BJ (cell line): ENCODE results near the gene PCDHGA11. TPM values are rescaled to one million over a fixed set of nuclear protein-coding genes. Genes with fewer than 3 reads are reported as not detected.

ENCODE experiments used
- CTCF ChIA-PET: fragments of 350-600 bp; formaldehyde crosslinking; extraction: SDS; loops from one replicate; lab custom pipeline; 2021; ENCODE audit warnings: antibody characterized with exemption, inconsistent platforms; lab: Yijun Ruan, JAX
- POLR2A ChIA-PET: fragments of 300-600 bp; sonication (Branson Sonifier 250); formaldehyde crosslinking; extraction: SDS; loops from one replicate; lab custom pipeline; 2021; ENCODE audit warnings: antibody characterized with exemption; lab: Charles Lee
- DNase-seq: peaks from one replicate; pipeline ENCODE4 v3.0.0-alpha.2; 2011; ENCODE audit warnings: low read depth
- H3K27me3 ChIP-seq: 2 replicates; pipeline ENCODE4 v1.6.0; 2011; ENCODE audit warnings: low read length; ENCODE audit not compliant: control insufficient read depth, insufficient read depth
- H3K36me3 ChIP-seq: 2 replicates; pipeline ENCODE4 v1.5.1; 2011; ENCODE audit warnings: low read length; ENCODE audit not compliant: control insufficient read depth, insufficient read depth
- H3K4me3 ChIP-seq: 2 replicates; pipeline ENCODE4 v1.5.1; 2011; ENCODE audit warnings: low read depth, mild to moderate bottlenecking, control low read depth, low read length
- polyA plus RNA-seq: library from polyadenylated mRNA; depleted of rRNA; stranded (reverse); fragments of >200 nt; gene quantifications from 2 replicates; pipeline ENCODE4 v1.2.3, GENCODE V29; 2011; rRNA removed
- TF ChIP-seq, protein P1 (sequence below): IDR thresholded peaks from 2 replicates; pipeline ENCODE4 v1.5.1; 2011; ENCODE audit warnings: low read depth, mild to moderate bottlenecking, control low read depth, inconsistent platforms, low read length, moderate library complexity; ENCODE audit not compliant: insufficient read depth

The PCDHGA11 gene
- polyA plus RNA-seq, 1 experiment, result 7.4 TPM

DNA sequence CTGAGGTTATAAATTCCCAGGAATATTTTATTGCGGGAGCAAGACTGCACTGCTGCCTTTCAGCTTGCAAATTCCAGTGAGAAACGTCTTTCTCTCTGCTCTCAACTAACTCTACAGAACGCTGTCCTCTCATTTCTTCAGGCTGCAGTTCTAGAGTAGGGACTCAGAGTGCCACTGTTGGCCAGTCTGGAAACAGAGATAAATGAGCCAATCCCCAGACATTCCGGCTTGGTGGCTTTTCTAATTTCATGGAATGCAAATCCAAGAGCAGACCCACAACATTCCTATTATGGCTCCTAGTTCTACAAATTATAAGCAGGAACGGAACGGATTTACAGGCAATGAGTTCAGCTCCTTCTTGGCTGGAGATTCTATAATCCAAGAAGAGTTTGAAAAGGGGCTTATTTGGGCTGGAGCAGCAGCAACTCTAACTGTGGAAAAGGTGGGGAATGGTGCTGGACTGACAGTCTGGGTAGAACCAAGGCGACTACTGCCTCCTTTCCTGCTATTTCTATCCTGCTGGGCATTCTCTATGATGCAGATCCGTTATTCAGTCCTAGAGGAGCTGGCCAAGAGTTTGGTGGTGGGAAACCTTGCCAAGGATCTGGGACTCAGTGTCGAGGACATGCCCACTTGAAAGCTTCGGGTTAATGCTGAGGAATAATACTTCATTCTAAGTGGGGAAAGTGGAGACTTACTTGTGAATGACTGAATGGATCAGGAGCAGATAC lies 18.7 kb downstream of the PCDHGA11 start:
- ChIA-PET CTCF (interaction anchor here (0.7 to 2.1 kb wide), 9 partner anchors 9 to 125 kb away, joined by 3 to 10 read pairs (median 4); partner anchors contain the start of genes PCDHGA12, PCDHGB7 and PCDHGC3), POLR2A (no interaction called here)
- DNase-seq, result no peak
- peaks cover 3% of the 10 kb centered on the region; the same call in 1 of the 2 replicates for H3K36me3 ChIP-seq
- H3K27me3 ChIP-seq, result no peaks in the 10 kb centered on the region
- TF ChIP-seq, protein P1, sequence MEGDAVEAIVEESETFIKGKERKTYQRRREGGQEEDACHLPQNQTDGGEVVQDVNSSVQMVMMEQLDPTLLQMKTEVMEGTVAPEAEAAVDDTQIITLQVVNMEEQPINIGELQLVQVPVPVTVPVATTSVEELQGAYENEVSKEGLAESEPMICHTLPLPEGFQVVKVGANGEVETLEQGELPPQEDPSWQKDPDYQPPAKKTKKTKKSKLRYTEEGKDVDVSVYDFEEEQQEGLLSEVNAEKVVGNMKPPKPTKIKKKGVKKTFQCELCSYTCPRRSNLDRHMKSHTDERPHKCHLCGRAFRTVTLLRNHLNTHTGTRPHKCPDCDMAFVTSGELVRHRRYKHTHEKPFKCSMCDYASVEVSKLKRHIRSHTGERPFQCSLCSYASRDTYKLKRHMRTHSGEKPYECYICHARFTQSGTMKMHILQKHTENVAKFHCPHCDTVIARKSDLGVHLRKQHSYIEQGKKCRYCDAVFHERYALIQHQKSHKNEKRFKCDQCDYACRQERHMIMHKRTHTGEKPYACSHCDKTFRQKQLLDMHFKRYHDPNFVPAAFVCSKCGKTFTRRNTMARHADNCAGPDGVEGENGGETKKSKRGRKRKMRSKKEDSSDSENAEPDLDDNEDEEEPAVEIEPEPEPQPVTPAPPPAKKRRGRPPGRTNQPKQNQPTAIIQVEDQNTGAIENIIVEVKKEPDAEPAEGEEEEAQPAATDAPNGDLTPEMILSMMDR, result no peak
- H3K4me3 ChIP-seq, result no peak overlapping the region

DNA sequence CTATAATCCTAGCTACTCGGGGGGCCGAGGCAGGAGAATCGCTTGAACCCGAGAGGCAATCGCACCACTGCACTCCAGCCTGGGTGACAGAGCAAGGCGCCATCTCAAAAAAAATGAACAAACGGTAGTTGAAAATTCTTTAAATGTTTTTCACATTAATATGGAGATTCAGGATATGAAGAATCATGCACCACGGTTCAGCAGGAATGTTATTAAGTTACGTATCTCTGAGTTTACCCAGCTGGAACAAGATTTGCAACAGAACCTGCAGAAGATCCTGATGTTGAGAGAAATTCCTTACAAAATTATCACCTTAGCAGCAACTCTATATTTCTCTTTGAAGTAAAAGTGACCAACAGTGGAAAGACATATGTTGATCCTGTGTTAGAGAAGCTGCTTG lies 19.5 kb downstream of the PCDHGA11 start:
- no peak for DNase-seq
- CTCF ChIA-PET, result interaction anchor here (0.7 to 2.1 kb wide), 7 partner anchors 10 to 124 kb away, joined by 3 to 10 read pairs (median 4); partner anchors contain the start of genes PCDHGA12 and PCDHGC3
- POLR2A ChIA-PET, result no interaction called here
- no peaks in the 10 kb centered on the region for H3K27me3 ChIP-seq
- TF ChIP-seq, protein P1, result no peak
- H3K36me3 ChIP-seq, result peaks cover 3% of the 10 kb centered on the region; the same call in 1 of the 2 replicates
- H3K4me3 ChIP-seq, result no peak overlapping the region

DNA sequence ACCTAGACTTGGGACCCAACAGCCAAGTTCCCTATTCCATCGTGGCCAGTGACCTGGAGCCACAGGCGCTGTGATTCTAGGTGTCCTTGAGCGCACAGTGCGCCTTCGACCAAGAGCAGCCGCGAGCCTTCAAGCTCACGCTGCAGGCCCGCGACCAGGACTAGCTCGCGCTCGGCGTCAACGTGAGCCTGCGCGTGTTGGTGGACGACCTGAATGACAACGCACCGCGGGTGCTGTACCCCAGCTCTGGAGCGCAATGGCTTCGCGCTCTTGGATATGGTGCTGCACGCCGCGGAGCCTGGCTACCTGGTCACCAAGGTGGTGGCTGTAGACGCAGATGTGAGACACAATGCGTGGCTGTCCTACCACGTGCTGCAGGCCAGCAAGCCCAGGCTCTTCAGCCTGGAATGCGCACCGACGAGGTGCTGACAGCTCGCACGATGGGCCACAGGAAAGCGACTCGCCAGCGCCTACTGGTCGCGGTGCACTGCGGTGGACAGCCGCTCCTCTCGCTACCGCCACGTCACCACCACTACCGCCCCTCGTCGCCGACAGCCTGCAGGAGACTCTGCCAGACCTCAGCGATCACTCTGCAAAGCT lies 20.8 kb downstream of the PCDHGA11 start:
- TF ChIP-seq, protein P1, result no peak
- ChIA-PET CTCF (interaction anchor here (0.5 to 2.7 kb wide), 3 partner anchors 24 to 245 kb away, joined by 3 to 9 read pairs (median 3); partner anchors contain the start of gene PCDHGB7), POLR2A (no interaction called here)

DNA sequence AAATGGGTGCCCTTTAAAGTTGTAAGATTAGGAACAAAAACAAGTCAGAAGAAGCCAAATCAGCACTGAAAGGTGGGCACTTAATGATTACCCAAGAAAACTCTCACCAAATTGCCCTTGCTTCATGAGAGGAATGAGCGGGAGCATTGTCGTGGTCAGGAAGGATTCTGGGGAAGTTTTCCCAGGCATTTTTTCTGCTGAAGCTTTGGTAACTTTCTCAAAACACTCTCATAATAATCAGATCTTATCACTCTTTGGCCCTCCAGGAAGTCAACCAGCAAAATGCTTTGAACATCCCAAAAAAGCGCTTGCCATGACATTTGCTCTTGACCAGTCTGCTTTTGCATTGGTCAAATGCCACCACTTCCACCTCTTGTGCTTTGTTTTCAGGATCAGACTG lies 44.5 kb downstream of the PCDHGA11 start:
- DNase-seq, result no peak
- H3K36me3 ChIP-seq, result no peaks in the 10 kb centered on the region
- ChIA-PET CTCF (interaction anchor here (1.0 to 2.3 kb wide), 4 partner anchors 10 to 92 kb away, joined by 3 to 9 read pairs (median 6); partner anchors contain the start of genes PCDHGB7 and PCDHGC3), POLR2A (interaction anchor here (0.6 kb wide), 1 partner anchor 10 kb away, joined by 3 read pairs; no protein-coding TSS in a partner anchor)
- H3K27me3 ChIP-seq, result no peaks in the 10 kb centered on the region
- H3K4me3 ChIP-seq, result no peak overlapping the region
- TF ChIP-seq, protein P1, result no peak

More for the DNA sequence above, 20.8 kb downstream of the PCDHGA11 start:
- no peaks in the 10 kb centered on the region for H3K27me3 ChIP-seq
- no peak overlapping the region for H3K4me3 ChIP-seq
- DNase-seq, result no peak
- peaks cover 3% of the 10 kb centered on the region; the same call in 1 of the 2 replicates for H3K36me3 ChIP-seq

Other genes starting within 250 kb of the PCDHGA11 start
- gene PCDHB7, start 248.4 kb upstream of the PCDHGA11 start, polyA plus RNA-seq, result 0.31 and 0.44 TPM in 2 replicates
- gene PCDHB8, start 243.3 kb upstream of the PCDHGA11 start, polyA plus RNA-seq, result 0.11 and 0.17 TPM in 2 replicates
- 0.21 and 0.32 TPM in 2 replicates for gene PCDHB16, start 238.7 kb upstream of the PCDHGA11 start, polyA plus RNA-seq
- 0.22 and 0.49 TPM in 2 replicates for gene PCDHB9, start 233.9 kb upstream of the PCDHGA11 start, polyA plus RNA-seq
- 0.18 and 0.28 TPM in 2 replicates for gene PCDHB10, start 228.7 kb upstream of the PCDHGA11 start, polyA plus RNA-seq
- 0.10 and 0.22 TPM in 2 replicates for gene PCDHB11, start 221.4 kb upstream of the PCDHGA11 start, polyA plus RNA-seq
- 0.09 and 0.13 TPM in 2 replicates for gene PCDHB12, start 212.3 kb upstream of the PCDHGA11 start, polyA plus RNA-seq
- 0.16 and 0.23 TPM in 2 replicates for gene PCDHB13, start 207.1 kb upstream of the PCDHGA11 start, polyA plus RNA-seq
- gene PCDHB14, start 197.7 kb upstream of the PCDHGA11 start, polyA plus RNA-seq, result 0.42 and 0.47 TPM in 2 replicates
- 0.45 and 0.52 TPM in 2 replicates for gene PCDHB15, start 175.7 kb upstream of the PCDHGA11 start, polyA plus RNA-seq
- gene SLC25A2, start 117.0 kb upstream of the PCDHGA11 start, polyA plus RNA-seq, result not detected in 2 replicates
- gene TAF7, start 100.3 kb upstream of the PCDHGA11 start, polyA plus RNA-seq, result 25.5 and 46.7 TPM in 2 replicates
- gene PCDHGA1, start 90.5 kb upstream of the PCDHGA11 start, polyA plus RNA-seq, result 1.8 and 1.9 TPM in 2 replicates
- 6.7 and 6.8 TPM in 2 replicates for gene PCDHGA2, start 82.3 kb upstream of the PCDHGA11 start, polyA plus RNA-seq
- gene PCDHGA3, start 77.2 kb upstream of the PCDHGA11 start, polyA plus RNA-seq, result 1.9 and 2.5 TPM in 2 replicates
- gene PCDHGB1, start 71.0 kb upstream of the PCDHGA11 start, polyA plus RNA-seq, result 2.0 and 2.2 TPM in 2 replicates
- 3.0 and 4.0 TPM in 2 replicates for gene PCDHGA4, start 66.0 kb upstream of the PCDHGA11 start, polyA plus RNA-seq
- gene PCDHGB2, start 61.1 kb upstream of the PCDHGA11 start, polyA plus RNA-seq, result 3.7 and 4.0 TPM in 2 replicates
- gene PCDHGA5, start 56.9 kb upstream of the PCDHGA11 start, polyA plus RNA-seq, result 1.2 and 1.6 TPM in 2 replicates
- gene PCDHGB3, start 50.8 kb upstream of the PCDHGA11 start, polyA plus RNA-seq, result 2.7 and 3.0 TPM in 2 replicates
- 3.3 and 4.3 TPM in 2 replicates for gene PCDHGA6, start 47.2 kb upstream of the PCDHGA11 start, polyA plus RNA-seq
- 1.8 and 3.6 TPM in 2 replicates for gene PCDHGA7, start 38.3 kb upstream of the PCDHGA11 start, polyA plus RNA-seq
- 11.8 and 12.2 TPM in 2 replicates for gene PCDHGB4, start 33.4 kb upstream of the PCDHGA11 start, polyA plus RNA-seq
- 0.72 and 0.77 TPM in 2 replicates for gene PCDHGA8, start 28.4 kb upstream of the PCDHGA11 start, polyA plus RNA-seq
- gene PCDHGB5, start 23.1 kb upstream of the PCDHGA11 start, polyA plus RNA-seq, result 13.5 and 19.4 TPM in 2 replicates
- gene PCDHGA9, start 18.3 kb upstream of the PCDHGA11 start, polyA plus RNA-seq, result 0.97 and 1.2 TPM in 2 replicates
- gene PCDHGB6, start 13.0 kb upstream of the PCDHGA11 start, polyA plus RNA-seq, result 1.5 and 1.7 TPM in 2 replicates
- 2.7 and 3.9 TPM in 2 replicates for gene PCDHGA10, start 8.1 kb upstream of the PCDHGA11 start, polyA plus RNA-seq
- gene PCDHGB7, start 3.4 kb upstream of the PCDHGA11 start, polyA plus RNA-seq, result 7.6 and 9.6 TPM in 2 replicates
- gene PCDHGA12, start 9.5 kb downstream of the PCDHGA11 start, polyA plus RNA-seq, result 6.1 and 7.9 TPM in 2 replicates
- 36.5 and 56.3 TPM in 2 replicates for gene PCDHGC3, start 54.9 kb downstream of the PCDHGA11 start, polyA plus RNA-seq
- 0.49 TPM in 2 replicates for gene PCDHGC4, start 64.0 kb downstream of the PCDHGA11 start, polyA plus RNA-seq
- gene PCDHGC5, start 68.0 kb downstream of the PCDHGA11 start, polyA plus RNA-seq, result 0.99 and 1.6 TPM in 2 replicates
- 23.3 and 36.6 TPM in 2 replicates for gene DIAPH1, start 197.9 kb downstream of the PCDHGA11 start, polyA plus RNA-seq
- gene HDAC3, start 215.8 kb downstream of the PCDHGA11 start, polyA plus RNA-seq, result 84.2 and 97.8 TPM in 2 replicates
- gene RELL2, start 215.9 kb downstream of the PCDHGA11 start, polyA plus RNA-seq, result 3.7 and 5.0 TPM in 2 replicates
- gene FCHSD1, start 230.4 kb downstream of the PCDHGA11 start, polyA plus RNA-seq, result 35.8 and 45.8 TPM in 2 replicates